Erythroblast (primary cell): ENCODE data around the gene AHNAK2.

ENCODE experiments used
- DNase-seq, 2 experiments: peaks; one replicate each; lab custom pipeline; 2025; lab: John Stamatoyannopoulos, UW
- GATA1 ChIP-seq: IDR thresholded peaks from 2 replicates; pipeline ENCODE4 v1.6.1; 2011; ENCODE audit warnings: low read depth, mild to moderate bottlenecking, control low read depth, low read length, moderate library complexity
- POLR2A ChIP-seq: IDR thresholded peaks from 2 replicates; pipeline ENCODE4 v1.6.1; 2011; ENCODE audit warnings: mild to moderate bottlenecking, low read length

Gene AHNAK2

DNA sequence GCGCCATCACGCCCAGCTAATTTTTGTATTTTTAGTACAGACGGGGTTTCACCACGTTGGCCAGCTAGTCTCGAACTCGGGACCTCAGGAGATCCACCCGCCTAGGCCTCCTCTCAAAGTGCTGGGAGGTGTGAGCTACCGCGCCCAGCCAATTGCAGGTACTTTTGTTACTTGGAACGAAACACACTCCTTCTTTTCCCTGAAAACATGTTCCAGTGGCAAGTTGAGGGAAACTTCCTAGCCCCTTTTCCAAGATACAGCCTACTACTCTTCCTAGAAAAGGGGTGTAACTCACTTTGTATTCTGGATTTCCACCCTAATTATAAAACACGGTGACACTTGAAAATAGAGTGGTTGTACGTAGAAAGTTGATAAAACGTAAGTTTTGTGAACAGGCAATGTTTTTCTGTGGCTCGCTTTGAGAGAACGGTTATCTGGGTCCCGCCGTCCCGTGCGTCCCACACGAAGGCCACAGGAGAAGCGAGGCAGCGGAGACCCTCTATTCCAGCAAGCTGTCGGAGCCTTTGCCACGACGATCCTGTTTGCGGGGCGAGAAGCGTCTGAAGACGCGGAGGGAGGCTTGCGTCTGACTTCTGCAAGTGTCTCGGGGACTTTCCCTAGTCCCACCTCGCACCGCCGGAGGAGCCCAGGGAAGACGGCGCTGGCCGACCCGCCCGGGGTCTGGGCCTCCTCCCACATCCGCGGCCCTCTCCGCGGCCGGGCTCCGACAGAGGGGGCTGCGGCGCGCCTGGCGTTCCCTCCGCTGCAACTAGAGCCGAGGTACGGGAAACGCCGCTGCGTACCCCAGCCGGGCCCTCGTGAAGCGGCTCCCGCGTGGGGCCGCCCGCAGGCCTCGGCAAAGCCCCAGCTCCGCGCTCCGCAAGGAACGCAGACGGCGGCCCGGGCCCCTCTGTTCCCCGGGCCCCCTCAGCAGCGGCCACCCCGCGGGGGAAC lies 42.0 kb upstream of the AHNAK2 start:
- peak; percentile 62 to 79 for DNase-seq
- no peak for TF ChIP-seq GATA1
- no peak for TF ChIP-seq POLR2A

DNA sequence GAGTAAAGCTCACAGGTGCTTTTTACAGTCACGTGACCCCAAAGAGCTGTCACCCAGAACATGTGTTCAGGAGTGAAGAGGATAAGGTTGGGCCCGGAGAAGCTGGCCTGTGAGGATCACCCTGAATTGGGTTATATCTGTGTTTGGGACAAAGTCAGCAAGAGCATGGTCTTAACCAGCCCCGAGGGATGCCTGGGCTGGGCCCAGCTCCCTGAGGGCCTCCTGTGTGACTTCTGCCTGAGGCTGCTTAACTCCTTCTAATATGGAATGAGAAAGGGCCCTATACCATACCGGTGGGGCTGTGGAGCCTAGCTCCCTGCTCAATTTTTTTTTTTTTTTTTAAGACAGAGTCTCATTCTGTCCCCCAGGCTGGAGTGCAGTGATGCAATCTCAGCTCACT lies 40.2 kb upstream of the AHNAK2 start:
- no peak for TF ChIP-seq GATA1
- TF ChIP-seq POLR2A = no peak

DNA sequence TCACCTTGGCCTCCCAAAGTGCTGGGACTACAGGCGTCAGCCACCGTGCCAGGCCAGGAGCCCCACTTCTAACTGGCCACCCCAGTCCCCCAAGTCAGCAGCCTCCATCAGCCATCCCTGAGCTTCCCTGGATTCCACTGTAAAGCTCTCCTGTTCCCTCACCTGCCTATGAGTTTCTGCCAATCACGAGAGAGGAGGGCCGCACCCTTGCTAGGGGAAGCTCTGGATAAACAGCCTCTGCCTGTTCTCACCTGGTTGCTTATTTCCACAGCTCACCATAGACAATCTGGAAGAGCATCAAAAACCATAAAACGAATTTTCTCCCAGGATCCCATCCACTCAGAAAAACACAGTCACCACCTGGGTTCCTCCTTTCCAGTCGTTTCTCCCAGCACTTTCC lies 37.7 kb upstream of the AHNAK2 start:
- DNase-seq = no peak
- TF ChIP-seq GATA1 = no peak
- TF ChIP-seq POLR2A = no peak

More for the DNA sequence above, 40.2 kb upstream of the AHNAK2 start:
- DNase-seq = no peak

DNA sequence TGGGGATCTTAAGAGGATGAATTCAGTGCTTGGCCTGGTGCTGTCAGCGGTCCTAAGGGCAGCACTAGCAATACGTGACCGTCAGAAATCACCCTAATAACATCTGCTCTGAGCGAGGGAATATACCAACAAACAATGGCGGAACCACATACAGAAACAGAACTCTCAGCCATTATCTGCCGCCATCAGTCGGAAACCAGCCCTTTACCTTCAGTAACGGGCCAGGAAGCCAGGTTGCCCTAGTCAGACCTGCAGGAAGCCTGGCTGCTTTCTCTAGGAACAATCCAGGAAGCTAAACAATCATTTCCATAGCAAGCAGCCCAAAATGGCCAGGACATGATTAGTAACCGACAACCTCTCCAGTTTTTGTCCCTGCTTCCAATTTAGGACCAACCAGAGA lies 37.1 kb upstream of the AHNAK2 start:
- TF ChIP-seq POLR2A = no peak
- no peak for TF ChIP-seq GATA1
- DNase-seq = no peak

DNA sequence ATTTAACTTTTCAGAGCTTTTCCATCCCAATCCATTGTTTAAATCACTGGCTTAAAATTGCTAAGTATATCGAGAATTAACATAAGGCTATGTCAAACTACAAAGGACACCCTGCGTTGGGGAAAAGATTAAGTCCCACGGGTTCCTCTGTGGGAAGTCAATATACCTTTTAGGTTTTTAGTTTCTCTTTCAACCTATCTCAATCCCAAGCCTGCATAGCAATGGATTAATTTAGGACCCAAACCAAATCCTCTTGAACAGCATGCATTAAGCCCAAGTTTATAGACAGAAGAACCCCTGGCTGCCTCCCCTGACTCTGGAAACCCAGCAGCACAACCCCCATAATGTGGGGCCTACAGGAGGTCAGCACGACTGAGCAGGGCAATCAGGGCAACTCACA lies 36.5 kb upstream of the AHNAK2 start:
- TF ChIP-seq GATA1 (no peak), POLR2A (no peak)
- no peak for DNase-seq

DNA sequence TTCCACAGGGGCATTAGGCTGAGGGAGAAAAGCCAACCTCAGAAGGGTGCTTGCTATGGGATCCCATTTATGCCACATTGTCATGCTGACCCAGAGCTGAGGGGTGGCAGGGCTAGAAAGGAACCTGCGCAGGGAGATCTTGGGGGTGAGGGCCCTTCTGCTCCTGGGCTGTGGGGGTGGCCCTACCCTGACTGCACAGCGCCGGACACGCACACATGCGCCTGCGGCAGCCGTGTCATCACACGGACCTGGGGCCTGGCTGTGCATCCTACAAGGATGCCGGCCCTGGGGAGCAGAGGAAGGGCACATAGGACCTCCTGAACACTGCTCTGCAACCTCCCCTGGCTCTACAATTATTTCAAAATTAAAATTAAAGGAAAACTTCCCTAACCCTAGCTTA lies 35.9 kb upstream of the AHNAK2 start:
- TF ChIP-seq POLR2A (no peak), GATA1 (no peak)
- DNase-seq = no peak

DNA sequence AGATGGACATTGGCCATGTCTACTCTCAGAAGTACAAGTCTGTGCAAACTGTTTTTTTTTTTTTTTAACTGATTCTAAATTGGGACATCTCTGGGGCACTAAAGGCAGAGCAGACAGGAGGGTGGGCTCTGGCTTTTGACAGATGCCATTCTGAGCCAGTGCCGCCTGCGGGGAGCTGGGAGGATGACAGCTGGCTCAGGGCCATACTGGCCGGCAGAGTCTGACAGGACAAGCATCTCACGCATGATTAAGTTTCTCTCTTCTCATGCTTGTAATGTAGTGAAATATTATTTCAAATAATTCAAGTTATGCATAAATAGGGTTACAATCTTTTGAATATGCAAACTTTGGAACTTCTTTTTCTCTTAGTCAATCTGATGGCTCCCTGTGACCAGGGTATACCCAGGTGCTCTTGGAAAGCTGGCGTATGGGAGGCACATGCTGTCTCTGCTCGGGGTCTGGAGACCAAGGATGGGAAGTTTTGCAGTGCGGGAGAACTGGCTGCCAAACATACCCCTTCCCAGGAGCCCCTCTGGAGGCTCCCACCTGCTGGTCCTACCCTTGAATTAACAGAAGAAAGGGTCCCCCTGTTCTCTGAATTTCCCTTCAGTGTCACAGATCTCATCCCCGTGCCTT lies 35.1 kb upstream of the AHNAK2 start:
- TF ChIP-seq GATA1 (no peak), POLR2A (no peak)

DNA sequence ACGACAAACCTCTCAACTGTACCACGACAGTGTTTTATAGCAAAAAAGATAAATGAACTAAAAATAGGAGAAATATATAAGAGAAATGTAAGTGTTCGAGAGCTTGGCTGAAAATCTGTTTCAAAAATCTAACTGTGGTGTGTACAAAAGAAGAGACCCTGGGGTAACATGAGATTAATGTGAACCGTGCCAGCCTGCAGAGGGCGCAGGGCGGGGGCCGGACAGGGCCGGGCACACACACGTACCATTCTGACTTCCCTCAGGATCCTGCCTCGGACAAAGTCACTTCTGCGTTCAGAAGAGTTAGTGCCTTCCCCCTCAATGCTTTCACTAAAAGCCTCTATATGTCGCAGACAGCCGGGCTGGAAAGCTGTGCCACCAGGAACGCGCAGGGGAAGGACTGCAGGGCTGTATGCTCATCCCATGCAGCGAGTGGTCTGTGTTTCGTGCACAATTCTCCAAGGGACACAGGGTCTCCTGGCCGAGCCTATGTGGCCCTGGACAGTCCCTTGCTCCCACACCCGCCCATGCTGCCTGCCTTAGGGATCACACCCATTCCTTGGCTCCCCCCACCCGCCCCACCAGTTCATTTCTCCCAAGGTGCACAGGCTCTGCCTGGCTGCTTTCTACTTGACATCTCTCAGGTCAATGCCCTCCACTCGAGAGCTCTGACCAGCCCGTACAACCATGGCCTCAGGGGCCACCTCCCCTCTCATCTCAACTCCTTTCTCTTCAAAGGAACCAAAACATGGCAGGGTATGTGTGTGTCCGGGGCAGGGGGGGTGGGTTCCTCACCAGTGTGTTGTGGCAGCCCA lies 34.2 kb upstream of the AHNAK2 start:
- TF ChIP-seq POLR2A (no peak), GATA1 (no peak)
- no peak for DNase-seq

More for the DNA sequence above, 35.1 kb upstream of the AHNAK2 start:
- DNase-seq = no peak

DNA sequence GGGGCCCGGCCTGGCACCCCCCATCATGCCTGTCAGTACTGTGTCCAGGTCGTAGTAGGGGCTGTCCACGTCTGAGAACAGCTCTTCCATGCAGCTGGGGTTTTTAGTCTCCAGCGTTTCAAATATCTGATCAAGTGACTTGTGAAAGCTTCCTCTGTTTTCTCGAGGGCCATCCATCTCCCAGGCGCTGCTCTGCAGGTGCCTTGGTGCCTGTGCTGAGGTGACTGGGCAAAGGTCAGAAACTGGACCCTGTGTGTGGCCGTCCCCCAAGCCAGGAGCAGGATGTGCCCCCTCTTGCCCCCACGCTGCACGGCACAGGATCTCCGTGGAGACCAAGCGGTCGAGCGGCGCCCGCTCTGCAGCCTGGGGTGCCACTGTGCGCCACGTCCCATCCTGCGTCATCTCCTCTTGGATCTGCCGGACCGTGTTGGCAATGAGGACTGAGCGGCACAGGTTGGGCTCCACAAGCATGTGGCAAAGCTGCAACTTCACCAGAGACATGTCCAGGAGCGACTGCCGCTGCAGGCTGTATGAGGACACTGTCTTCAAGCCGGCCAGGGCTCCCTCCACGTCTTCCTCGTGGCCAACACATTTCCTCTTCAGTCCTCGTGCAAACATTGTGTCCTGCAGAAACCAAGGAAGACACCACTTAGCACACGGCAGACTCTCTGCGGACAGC lies 33.3 kb upstream of the AHNAK2 start:
- TF ChIP-seq POLR2A = no peak
- no peak for TF ChIP-seq GATA1
- DNase-seq = no peak

DNA sequence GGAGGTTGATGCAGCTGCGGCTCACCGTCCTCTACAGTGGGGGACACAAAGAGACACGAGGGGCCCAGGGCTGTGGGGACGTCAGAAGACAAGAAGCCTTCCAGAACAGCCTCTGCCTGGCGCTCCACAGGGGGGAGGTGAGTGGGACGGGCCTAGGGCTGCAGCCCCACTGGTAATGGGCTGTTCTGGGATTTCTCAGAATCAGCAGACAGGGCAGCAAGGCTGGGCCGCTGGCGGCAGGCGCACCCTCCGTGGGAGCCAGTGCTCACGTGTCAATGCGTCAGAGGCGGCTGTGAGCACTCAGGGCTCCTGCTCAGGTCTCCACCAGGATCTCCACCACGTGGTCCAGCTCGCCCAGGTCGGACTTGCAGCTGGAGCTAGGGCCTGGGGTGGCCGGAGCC lies 32.7 kb upstream of the AHNAK2 start:
- TF ChIP-seq GATA1 = no peak
- no peak for TF ChIP-seq POLR2A
- DNase-seq = no peak

DNA sequence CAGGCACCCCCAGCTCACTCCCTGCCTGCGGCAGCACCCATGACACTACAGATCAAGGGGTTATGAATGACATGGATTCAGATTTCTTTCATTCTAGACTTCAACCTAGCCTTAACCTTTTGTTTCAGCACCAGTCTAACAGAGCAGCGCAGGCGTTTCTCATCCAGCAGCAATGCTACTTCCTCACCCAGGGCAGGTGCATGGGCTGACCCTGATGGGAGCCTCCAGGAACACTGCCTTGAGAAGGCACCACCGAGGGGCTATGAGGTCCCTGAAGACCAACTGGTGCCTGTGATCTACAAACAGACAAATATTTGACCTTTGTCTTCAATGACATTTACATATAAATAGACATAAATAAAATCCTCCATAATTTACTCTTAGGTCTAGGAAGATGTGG lies 31.9 kb upstream of the AHNAK2 start:
- no peak for DNase-seq
- no peak for TF ChIP-seq POLR2A
- TF ChIP-seq GATA1 = no peak

DNA sequence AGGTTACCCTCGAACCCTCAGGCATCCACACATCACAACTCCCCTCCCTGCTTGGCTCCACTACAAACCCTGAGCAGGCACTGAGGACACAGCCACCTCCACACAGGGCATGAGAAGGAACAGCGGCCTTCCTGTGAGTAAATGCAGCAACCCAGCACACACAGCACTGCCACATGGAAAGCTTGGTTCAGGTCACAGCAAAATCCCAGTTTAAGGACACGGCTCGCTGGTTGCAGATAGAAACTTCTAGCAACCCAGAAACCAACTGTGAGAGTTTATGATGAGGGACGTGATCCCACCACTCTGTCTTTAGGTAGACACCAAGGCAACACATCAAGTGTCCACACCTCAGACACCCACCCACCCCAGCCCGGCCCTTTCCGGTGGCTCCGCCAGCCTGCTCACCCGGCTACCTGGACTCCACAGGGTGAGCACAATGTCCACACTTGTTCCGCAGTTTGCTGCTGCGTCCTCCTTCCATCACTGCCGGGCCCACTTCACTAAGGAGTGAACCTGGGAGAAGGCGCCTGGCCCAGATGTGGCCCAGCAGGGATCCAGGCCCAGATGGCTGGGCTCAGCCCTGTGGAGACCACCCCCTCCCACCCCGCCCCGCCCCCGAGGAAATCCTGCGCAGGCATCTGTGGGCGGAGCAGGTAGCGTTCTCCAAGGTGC lies 29.6 kb upstream of the AHNAK2 start:
- TF ChIP-seq POLR2A = no peak
- TF ChIP-seq GATA1 = no peak
- DNase-seq = no peak

DNA sequence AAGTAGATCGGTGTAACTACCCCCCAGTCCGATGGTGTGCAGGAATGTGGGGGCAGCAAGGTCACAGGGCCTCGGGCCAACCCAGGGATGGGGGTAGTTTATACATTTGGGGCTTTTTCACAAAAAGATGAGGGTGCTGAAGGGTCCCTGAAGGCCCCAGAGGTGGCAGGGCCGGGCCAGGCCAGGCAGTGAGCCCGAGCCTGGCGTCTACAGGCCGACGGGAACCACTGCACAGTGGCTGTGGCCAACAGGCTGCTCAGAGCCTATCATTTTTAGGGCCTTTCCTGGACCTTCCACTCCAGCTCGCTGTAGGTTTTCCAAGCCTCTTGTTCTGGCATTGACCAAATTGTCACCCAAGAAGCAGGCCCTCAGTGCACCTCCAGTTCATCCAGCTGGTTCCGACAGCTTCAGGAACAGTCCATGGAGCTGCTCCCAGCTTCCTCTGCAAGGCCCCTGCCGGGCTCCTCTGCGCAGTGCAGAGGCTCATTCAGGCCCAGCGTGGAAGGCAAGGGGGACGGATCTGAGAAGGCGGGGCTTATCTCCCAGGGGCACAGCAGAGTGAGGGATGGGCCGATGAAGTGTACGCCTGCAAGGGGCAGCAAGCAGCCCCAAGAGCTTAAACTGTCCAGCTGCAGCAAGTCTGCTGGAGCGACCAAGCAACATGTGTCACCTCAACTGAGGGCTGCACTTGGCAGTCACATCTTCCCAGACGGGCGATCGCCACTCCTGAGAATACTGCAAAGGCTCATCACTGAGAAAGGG lies 28.8 kb upstream of the AHNAK2 start:
- TF ChIP-seq POLR2A (no peak), GATA1 (no peak)

More for the DNA sequence above, 28.8 kb upstream of the AHNAK2 start:
- no peak for DNase-seq
